IMR-90 (cell line): ENCODE measurements around the gene PITPNC1. TPM values are rescaled to one million over a fixed set of nuclear protein-coding genes. Genes with fewer than 3 reads are reported as not detected.
"Not testable (repeated sequence)": the region's sequence is repeated elsewhere in the genome, so short reads cannot be mapped to it uniquely, and the experiment has no call there.

Experiments used
- ATAC-seq: fragments of 200-7000 bp; cut with Tn5 transposase; 2 replicates; pipeline ENCODE4 v1.9.1; 2020; ENCODE audit warnings: low read depth, mild to moderate bottlenecking, moderate library complexity
- BruUV-seq: library from RNA; stranded (reverse); fragments of 400-500 nt; replicated peaks from 2 replicates; lab custom pipeline; 2021; lab: Mats Ljungman, UMichigan
- CTCF ChIA-PET: fragments of 300-600 bp; formaldehyde crosslinking; extraction: SDS; loops from one replicate; lab custom pipeline; 2021; ENCODE audit warnings: antibody characterized with exemption; lab: Yijun Ruan, JAX
- POLR2A ChIA-PET: fragments of 300-600 bp; sonication (Branson Sonifier 250); formaldehyde crosslinking; loops from one replicate; lab custom pipeline; 2022; ENCODE audit warnings: antibody characterized with exemption; ENCODE audit not compliant: unreplicated experiment; lab: Charles Lee
- DNase-seq: peaks from one replicate; pipeline ENCODE4 v3.0.0; 2013
- H2AFZ ChIP-seq: replicated peaks from 2 replicates; pipeline ENCODE3; 2013; ENCODE audit warnings: low read length, mild to moderate bottlenecking; ENCODE audit not compliant: poor library complexity
- H2AK5ac ChIP-seq: 2 replicates; pipeline ENCODE4 v1.6.1; 2013; ENCODE audit warnings: low read depth, low read length, inconsistent platforms
- H2AK9ac ChIP-seq: replicated peaks from 2 replicates; pipeline ENCODE3; 2013; ENCODE audit warnings: mild to moderate bottlenecking, low read depth, low read length, moderate library complexity; ENCODE audit not compliant: poor library complexity
- H2BK120ac ChIP-seq: 2 replicates; pipeline ENCODE4 v1.6.1; 2013; ENCODE audit warnings: low read depth, low read length, inconsistent platforms
- H2BK15ac ChIP-seq: 3 replicates; pipeline ENCODE4 v1.6.1; 2013; ENCODE audit warnings: low read depth, low read length, inconsistent platforms
- H2BK20ac ChIP-seq: 2 replicates; pipeline ENCODE4 v1.6.1; 2013; ENCODE audit warnings: low read depth, mild to moderate bottlenecking, inconsistent platforms, low read length, moderate library complexity
- H2BK5ac ChIP-seq: 2 replicates; pipeline ENCODE4 v1.6.1; 2013; ENCODE audit warnings: mild to moderate bottlenecking, low read depth, low read length, inconsistent platforms; ENCODE audit not compliant: poor library complexity, severe bottlenecking
- H3K14ac ChIP-seq: replicated peaks from 2 replicates; pipeline ENCODE4 v1.6.1; 2013; ENCODE audit warnings: low read depth, low read length, inconsistent platforms
- H3K18ac ChIP-seq: 2 replicates; pipeline ENCODE4 v1.6.1; 2013; ENCODE audit warnings: low read depth, low read length, control low read depth
- H3K23ac ChIP-seq: 2 replicates; pipeline ENCODE4 v1.6.1; 2013; ENCODE audit warnings: low read depth, low read length, inconsistent platforms
- H3K27ac ChIP-seq: 2 replicates; pipeline ENCODE4 v1.5.1; 2013; ENCODE audit warnings: mild to moderate bottlenecking, control low read depth, low read length; ENCODE audit not compliant: insufficient read depth
- H3K27me3 ChIP-seq: 2 replicates; pipeline ENCODE4 v1.6.1; 2013; ENCODE audit warnings: low read length; ENCODE audit not compliant: control insufficient read depth, insufficient read depth
- H3K36me3 ChIP-seq: 2 replicates; pipeline ENCODE4 v1.6.1; 2013; ENCODE audit warnings: low read length, mixed read lengths; ENCODE audit not compliant: control insufficient read depth, insufficient read depth
- H3K4ac ChIP-seq: 2 replicates; pipeline ENCODE4 v1.6.1; 2013; ENCODE audit warnings: low read depth, low read length, inconsistent platforms
- H3K4me1 ChIP-seq: 2 replicates; pipeline ENCODE4 v1.6.1; 2013; ENCODE audit warnings: low read length, mixed read lengths; ENCODE audit not compliant: control insufficient read depth, insufficient read depth
- H3K4me2 ChIP-seq: 2 replicates; pipeline ENCODE4 v1.6.1; 2013; ENCODE audit warnings: low read depth, mild to moderate bottlenecking, control low read depth, low read length, moderate library complexity
- H3K4me3 ChIP-seq: 2 replicates; pipeline ENCODE4 v1.5.1; 2013; ENCODE audit warnings: low read depth, mild to moderate bottlenecking, control low read depth, low read length, moderate library complexity; ENCODE audit not compliant: insufficient read depth
- H3K56ac ChIP-seq: 2 replicates; pipeline ENCODE4 v1.6.1; 2013; ENCODE audit warnings: low read length, inconsistent platforms; ENCODE audit not compliant: insufficient read depth; ENCODE audit errors: extremely low read depth
- H3K79me1 ChIP-seq, 2 experiments: 2 replicates each; pipeline ENCODE4 v1.6.1; 2013; ENCODE audit warnings: low read length in 2 of 2, inconsistent platforms in 1 of 2, low read depth in 1 of 2
- H3K9ac ChIP-seq: 2 replicates; pipeline ENCODE4 v1.6.1; 2013; ENCODE audit warnings: low read depth, low read length, control low read depth
- H3K9me1 ChIP-seq: 2 replicates; pipeline ENCODE4 v1.6.1; 2013; ENCODE audit warnings: low read length, inconsistent platforms; ENCODE audit not compliant: insufficient read depth
- H3K9me3 ChIP-seq: 2 replicates; pipeline ENCODE4 v1.6.1; 2013; ENCODE audit warnings: low read length; ENCODE audit not compliant: control insufficient read depth, insufficient read depth
- H4K20me1 ChIP-seq: 2 replicates; pipeline ENCODE4 v1.6.1; 2013; ENCODE audit warnings: low read length, inconsistent platforms; ENCODE audit not compliant: insufficient read depth
- H4K5ac ChIP-seq: 2 replicates; pipeline ENCODE4 v1.6.1; 2013; ENCODE audit warnings: mild to moderate bottlenecking, low read depth, low read length, control low read depth
- H4K8ac ChIP-seq, 2 experiments: 2 replicates each; pipeline ENCODE4 v1.6.1; 2013; ENCODE audit warnings: low read depth in 2 of 2, low read length in 2 of 2, control low read depth in 1 of 2, inconsistent platforms in 1 of 2
- H4K91ac ChIP-seq: 2 replicates; pipeline ENCODE4 v1.6.1; 2013; ENCODE audit warnings: low read depth, low read length, inconsistent platforms; ENCODE audit not compliant: insufficient read depth
- CTCF ChIP-seq: conservative IDR thresholded peaks from 2 replicates; pipeline ENCODE4 v1.5.1; 2012; ENCODE audit warnings: mild to moderate bottlenecking, low read depth, low read length, improper control_type of control experiment
- RAD21 ChIP-seq: IDR thresholded peaks from 2 replicates; pipeline ENCODE4 v1.6.1; 2012; ENCODE audit warnings: low read length, improper control_type of control experiment
- RCOR1 ChIP-seq: IDR thresholded peaks from 2 replicates; pipeline ENCODE4 v1.6.1; 2012; ENCODE audit warnings: mild to moderate bottlenecking, low read length, improper control_type of control experiment; ENCODE audit not compliant: insufficient replicate concordance
- RFX5 ChIP-seq: IDR thresholded peaks from 2 replicates; pipeline ENCODE4 v1.8.0; 2012; ENCODE audit warnings: low read depth, mild to moderate bottlenecking, low read length, moderate library complexity
- USF2 ChIP-seq: fragments of 150-350 bp; IDR thresholded peaks from 2 replicates; pipeline ENCODE4 v1.6.1; 2017; ENCODE audit warnings: mild to moderate bottlenecking, antibody characterized with exemption, low read length, low read depth
- WGBS, 2 experiments: methylation state at CpG; one replicate each; pipeline versions ENCODE4 v1.1.5 to v1.1.7; 2013; ENCODE audit warnings: missing lambda C conversion rate in 2 of 2; ENCODE audit not compliant: insufficient read length in 1 of 2; ENCODE audit errors: extremely low coverage in 2 of 2; 5-methylcytosine and 5-hydroxymethylcytosine counted together
- dilution Hi-C: fragments of 300-500 bp; cut with HindIII; formaldehyde crosslinking; loops from one replicate; pipeline ENCODE4 v1.14.3; 2018; ENCODE audit warnings: low sequenced_read_pairs; ENCODE audit not compliant: unreplicated experiment
- in situ Hi-C: fragments of 300-500 bp; cut with MboI; formaldehyde crosslinking; loops from 3 replicates; pipeline ENCODE4 v1.14.3; 2019; ENCODE audit warnings: low sequenced_read_pairs, inconsistent platforms, mixed read lengths
- intact Hi-C: fragments of 100-400 bp; cut with micrococcal nuclease; formaldehyde crosslinking; loops from 2 replicates; pipeline ENCODE4 v1.10.0; 2022
- polyA plus RNA-seq, 3 experiments: library from polyadenylated mRNA; depleted of rRNA; stranded (reverse); fragments of >200 nt; gene quantifications; 2 replicates each; pipeline ENCODE4 v1.2.3, GENCODE V29; 2012; ENCODE audit warnings: low replicate concordance in 1 of 3
- total RNA-seq: library from RNA; depleted of rRNA; stranded (reverse); fragments of >200 nt; gene quantifications from 2 replicates; pipeline ENCODE4 v1.2.3, GENCODE V29; 2012

The PITPNC1 gene
- total and polyA plus RNA-seq, 2 of the 4 experiments (the other 2 are of a cell fraction): 4.1 TPM

GRCh38 chr17:67328026-67328425, 49.1 kb upstream of the PITPNC1 start:
- Histone ChIP-seq H3K56ac (no peak overlapping the region), H2BK15ac (no peak overlapping the region), H4K5ac (no peak overlapping the region), H3K79me1 (no peaks in the 10 kb centered on the region), H2AK5ac (no peak overlapping the region), H3K4ac (no peak overlapping the region), H2BK120ac (no peak overlapping the region), H3K27ac (no peak overlapping the region), H3K27me3 (no peaks in the 10 kb centered on the region), H3K4me2 (no peak overlapping the region), H3K18ac (no peak overlapping the region), H3K4me1 (no peaks in the 10 kb centered on the region), H2BK20ac (no peak overlapping the region), H2AFZ (no peak overlapping the region), H4K20me1 (no peaks in the 10 kb centered on the region), H3K9me3 (peaks cover 2% of the 10 kb centered on the region; the same call in 1 of the 2 replicates), H3K23ac (no peak overlapping the region), H3K9ac (no peak overlapping the region), H2AK9ac (no peak overlapping the region), H3K36me3 (no peaks in the 10 kb centered on the region), H3K9me1 (no peaks in the 10 kb centered on the region; the same call in 1 of the 2 replicates), H3K14ac (no peak overlapping the region), H2BK5ac (no peak overlapping the region), H3K4me3 (no peak overlapping the region), H4K8ac (no peak overlapping the region), H4K91ac (no peak overlapping the region)
- dilution Hi-C loops: no loop called here
- BruUV-seq: no TSS peak
- no peak for ATAC-seq
- ChIA-PET POLR2A (no interaction called here), CTCF (no interaction called here)
- WGBS, 2 experiments: no CpG with 5 or more reads among the region's 3 CpGs
- DNase-seq: no peak
- intact Hi-C loops: no loop called here
- in situ Hi-C loops: no loop called here
- no peak for TF ChIP-seq USF2
- no peak for TF ChIP-seq RAD21
- no peak for TF ChIP-seq RCOR1
- TF ChIP-seq CTCF: no peak
- no peak for TF ChIP-seq RFX5

- BruUV-seq, H4K91ac ChIP-seq, H3K4me2 ChIP-seq, H3K4me1 ChIP-seq, H2BK5ac ChIP-seq, in situ Hi-C loops, dilution Hi-C loops, H3K79me1 ChIP-seq, H3K14ac ChIP-seq, H4K20me1 ChIP-seq, H3K27ac ChIP-seq, POLR2A ChIA-PET, H2BK120ac ChIP-seq, H3K36me3 ChIP-seq, H3K23ac ChIP-seq, H2BK20ac ChIP-seq, ATAC-seq, H3K56ac ChIP-seq, H3K18ac ChIP-seq, H3K4me3 ChIP-seq, H2AK5ac ChIP-seq, H3K9ac ChIP-seq, H3K27me3 ChIP-seq, H2AK9ac ChIP-seq, H3K9me1 ChIP-seq, H2AFZ ChIP-seq, H3K9me3 ChIP-seq, DNase-seq, H4K8ac ChIP-seq, CTCF ChIA-PET, intact Hi-C loops, H3K4ac ChIP-seq, H2BK15ac ChIP-seq, H4K5ac ChIP-seq: not testable (repeated sequence)
- WGBS, 2 experiments: 80% methylated on average over 4 of the region's 8 CpGs; no CpG with 5 or more reads in 1 of the 2 experiments
These were observed 45.5 kb upstream of the PITPNC1 start for GRCh38 chr17:67331381-67332161.
